ENCODE results near the gene ARHGAP15.

- no peak for TF ChIP-seq CTCF (conservative IDR thresholded peaks at IDR 0.05 in 1 of 2, IDR thresholded peaks at IDR 0.05 in 1 of 2; ENCODE audit: low read depth in 1 of 2, low read length in 2 of 2)
- TF ChIP-seq EZH2 (IDR thresholded peaks at IDR 0.05; ENCODE audit: low read length, missing control alignments): no peak
Observed at GRCh38 chr2:143608758-143609157, 479.5 kb downstream of the ARHGAP15 start.

Measured in fibroblast of lung (primary cell).